Fibroblast of gingiva (primary cell): ENCODE results near the gene C2orf78.

ENCODE experiments used
- DNase-seq: peaks from one replicate; pipeline ENCODE4 v3.0.0-alpha.2; 2011; ENCODE audit warnings: low read depth

The C2orf78 gene

GRCh38 chr2:73837847-73838585 is 54.0 kb downstream of the C2orf78 start:
- DNase-seq: no peak

GRCh38 chr2:73838889-73839534 is 55.0 kb downstream of the C2orf78 start:
- DNase-seq: no peak

GRCh38 chr2:73839653-73840411 is 55.8 kb downstream of the C2orf78 start:
- DNase-seq: no peak

GRCh38 chr2:73841912-73842738 is 58.1 kb downstream of the C2orf78 start:
- no peak for DNase-seq

- no peak for DNase-seq
These were observed 58.7 kb downstream of the C2orf78 start for GRCh38 chr2:73842739-73843019.

GRCh38 chr2:73844087-73844486 is 60.1 kb downstream of the C2orf78 start:
- no peak for DNase-seq

- DNase-seq: no peak
These were observed 66.0 kb downstream of the C2orf78 start for GRCh38 chr2:73850009-73850408.

GRCh38 chr2:73851274-73851673 is 67.3 kb downstream of the C2orf78 start:
- no peak for DNase-seq

GRCh38 chr2:73852020-73852419 is 68.0 kb downstream of the C2orf78 start:
- peak; percentile 42 for DNase-seq

- DNase-seq: no peak
These were observed 71.5 kb downstream of the C2orf78 start for GRCh38 chr2:73855526-73855925.

GRCh38 chr2:73856214-73856613 is 72.2 kb downstream of the C2orf78 start:
- peak; percentile 51 for DNase-seq

GRCh38 chr2:73859721-73860586 is 76.0 kb downstream of the C2orf78 start:
- DNase-seq: peak; percentile 45

GRCh38 chr2:73862987-73863386 is 79.0 kb downstream of the C2orf78 start:
- DNase-seq: no peak
